Measurements from ENCODE around the gene RNU1-2.

DNA sequence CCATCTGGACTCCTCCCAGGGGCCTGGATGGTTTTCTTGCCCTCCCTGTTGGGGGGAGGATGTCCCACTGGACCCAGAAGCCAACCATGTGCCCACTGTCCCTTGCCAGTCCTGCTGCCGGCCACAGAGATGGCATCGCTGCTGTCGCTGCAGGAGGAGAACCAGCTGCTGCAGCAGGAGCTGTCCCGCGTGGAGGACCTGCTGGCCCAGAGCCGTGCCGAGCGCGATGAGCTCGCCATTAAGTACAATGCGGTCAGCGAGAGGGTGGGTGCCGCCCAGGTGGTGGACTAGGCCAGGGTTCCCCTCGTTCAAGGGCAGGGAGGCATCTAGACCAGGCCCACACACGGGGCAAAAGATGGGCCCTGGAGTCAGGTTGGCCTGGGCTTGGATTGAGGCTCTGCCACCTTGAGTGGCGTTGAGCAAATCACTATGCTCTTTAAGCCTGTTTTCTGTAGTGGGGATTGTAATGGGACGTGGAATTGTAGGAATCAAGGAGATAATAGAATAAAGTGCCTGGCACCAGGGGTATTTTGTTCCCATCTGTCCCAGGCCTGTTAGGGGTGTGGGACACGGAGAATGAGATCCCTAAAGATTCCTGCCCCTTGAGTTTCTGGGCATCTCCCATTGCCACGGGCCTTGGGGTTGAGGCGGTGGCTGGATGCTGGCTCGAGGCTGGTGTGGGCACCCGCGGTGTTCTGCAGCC lies 28.6 kb downstream of the RNU1-2 start:
- TF ChIP-seq, protein P1, sequence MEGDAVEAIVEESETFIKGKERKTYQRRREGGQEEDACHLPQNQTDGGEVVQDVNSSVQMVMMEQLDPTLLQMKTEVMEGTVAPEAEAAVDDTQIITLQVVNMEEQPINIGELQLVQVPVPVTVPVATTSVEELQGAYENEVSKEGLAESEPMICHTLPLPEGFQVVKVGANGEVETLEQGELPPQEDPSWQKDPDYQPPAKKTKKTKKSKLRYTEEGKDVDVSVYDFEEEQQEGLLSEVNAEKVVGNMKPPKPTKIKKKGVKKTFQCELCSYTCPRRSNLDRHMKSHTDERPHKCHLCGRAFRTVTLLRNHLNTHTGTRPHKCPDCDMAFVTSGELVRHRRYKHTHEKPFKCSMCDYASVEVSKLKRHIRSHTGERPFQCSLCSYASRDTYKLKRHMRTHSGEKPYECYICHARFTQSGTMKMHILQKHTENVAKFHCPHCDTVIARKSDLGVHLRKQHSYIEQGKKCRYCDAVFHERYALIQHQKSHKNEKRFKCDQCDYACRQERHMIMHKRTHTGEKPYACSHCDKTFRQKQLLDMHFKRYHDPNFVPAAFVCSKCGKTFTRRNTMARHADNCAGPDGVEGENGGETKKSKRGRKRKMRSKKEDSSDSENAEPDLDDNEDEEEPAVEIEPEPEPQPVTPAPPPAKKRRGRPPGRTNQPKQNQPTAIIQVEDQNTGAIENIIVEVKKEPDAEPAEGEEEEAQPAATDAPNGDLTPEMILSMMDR (IDR thresholded peaks at IDR 0.05; ENCODE audit: low read depth, low read length, poor library complexity, severe bottlenecking) = no peak
- TF ChIP-seq EZH2phosphoT487 (IDR thresholded peaks at IDR 0.05; ENCODE audit: borderline replicate concordance, low read length) = no peak

Data from DOHH2 (cell line).